HuH-7.5 (cell line): ENCODE results near the gene MACROD2.
"Not testable (repeated sequence)": the region's sequence is repeated elsewhere in the genome, so short reads cannot be mapped to it uniquely, and the experiment has no call there.

Experiments
- DNase-seq: peaks from one replicate; pipeline ENCODE4 v3.0.0; 2011; ENCODE audit warnings: low spot score

The MACROD2 gene

DNA sequence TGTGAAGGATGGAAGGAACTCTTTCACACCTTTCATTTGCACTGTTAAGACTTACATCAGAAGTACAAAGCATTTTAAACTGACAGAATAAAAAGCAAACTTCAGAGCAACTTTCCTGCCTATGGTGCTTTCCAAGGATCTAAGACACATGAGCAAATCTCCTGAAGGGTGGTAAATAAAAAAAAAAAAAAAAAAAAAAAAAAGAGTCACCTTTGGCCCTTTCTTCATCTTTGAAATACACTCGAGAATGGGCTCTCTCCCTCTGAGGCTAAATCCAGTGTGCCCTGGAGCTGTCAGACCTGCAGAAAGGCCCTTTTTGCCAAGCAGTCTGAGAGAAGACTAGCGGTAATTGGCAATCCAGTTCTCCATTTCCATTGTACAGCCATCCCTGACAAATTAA is 1455.9 kb downstream of the MACROD2 start:
- no peak for DNase-seq

DNA sequence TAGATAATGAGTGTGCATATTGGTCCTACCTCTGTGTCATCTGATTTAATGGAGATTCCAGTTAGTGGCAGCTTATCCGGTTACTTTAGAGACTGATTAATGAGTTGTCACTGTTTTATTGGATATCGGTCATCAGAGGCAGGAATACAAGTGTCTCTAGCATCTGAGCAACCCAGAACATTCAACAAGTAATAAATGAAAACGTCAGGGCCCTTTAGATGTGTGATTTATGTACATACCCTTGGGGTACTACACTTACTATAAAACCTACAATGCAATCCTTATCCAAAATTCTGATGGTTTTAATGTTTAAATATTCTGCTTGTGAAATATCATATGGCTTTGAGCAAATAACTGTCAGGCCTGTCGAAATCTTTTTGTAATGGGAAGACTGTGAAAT is 1460.0 kb downstream of the MACROD2 start:
- no peak for DNase-seq

DNA sequence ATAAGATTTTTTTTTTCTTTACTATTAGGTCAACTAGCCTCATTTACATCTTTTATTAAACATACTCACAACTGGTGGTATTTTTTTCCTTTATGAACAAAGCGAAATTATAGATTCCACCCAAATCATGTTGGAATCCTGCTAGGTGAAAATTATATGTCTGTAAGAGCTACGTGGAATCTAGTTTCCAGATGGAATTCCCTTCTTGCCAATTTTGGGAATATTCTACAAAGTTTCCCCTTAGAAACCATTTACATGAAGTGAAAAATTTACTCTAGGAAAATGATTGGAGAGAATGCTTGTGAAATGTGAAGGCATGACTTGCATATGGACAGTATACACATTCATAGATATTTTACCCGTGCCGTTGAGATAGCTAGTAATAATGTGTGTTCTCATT is 1466.6 kb downstream of the MACROD2 start:
- no peak for DNase-seq

DNA sequence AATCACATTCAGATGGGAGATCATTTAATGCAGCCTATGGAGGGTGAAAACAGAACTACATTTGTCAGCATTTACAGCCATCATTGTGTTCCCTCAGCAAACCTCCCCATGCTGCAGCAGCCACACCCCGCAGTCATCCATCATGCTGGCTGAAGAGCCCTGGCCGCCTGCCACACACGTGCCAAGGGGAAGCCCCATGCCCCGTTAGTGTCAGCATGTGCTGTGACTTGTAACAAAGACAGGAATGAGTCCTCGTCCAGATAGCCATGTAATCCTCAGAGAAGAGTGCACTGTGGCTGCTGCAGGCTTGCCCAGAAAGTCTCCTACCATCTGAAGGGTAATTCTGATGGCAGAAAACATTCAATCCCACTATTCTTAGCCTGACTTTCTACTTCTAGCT is 1480.2 kb downstream of the MACROD2 start:
- DNase-seq = no peak

DNA sequence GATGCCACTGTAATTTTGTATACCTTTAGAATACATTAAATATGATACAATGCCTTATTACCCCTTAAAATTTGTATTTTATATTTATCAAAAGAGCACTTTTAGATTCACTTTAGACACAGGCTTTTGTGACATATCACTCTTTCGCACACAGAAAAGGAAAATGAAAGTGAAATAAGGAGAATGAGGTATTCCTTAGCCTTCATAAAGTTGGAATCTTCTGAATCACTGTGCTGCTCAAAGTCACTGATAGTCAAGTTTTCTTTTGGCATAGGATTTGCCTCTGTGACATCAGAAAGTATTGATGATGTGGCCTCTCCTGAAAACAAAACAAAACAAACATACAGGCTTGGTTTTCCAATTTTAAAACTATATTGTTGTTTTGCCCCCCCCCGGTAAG is 1480.9 kb downstream of the MACROD2 start:
- no peak for DNase-seq

DNA sequence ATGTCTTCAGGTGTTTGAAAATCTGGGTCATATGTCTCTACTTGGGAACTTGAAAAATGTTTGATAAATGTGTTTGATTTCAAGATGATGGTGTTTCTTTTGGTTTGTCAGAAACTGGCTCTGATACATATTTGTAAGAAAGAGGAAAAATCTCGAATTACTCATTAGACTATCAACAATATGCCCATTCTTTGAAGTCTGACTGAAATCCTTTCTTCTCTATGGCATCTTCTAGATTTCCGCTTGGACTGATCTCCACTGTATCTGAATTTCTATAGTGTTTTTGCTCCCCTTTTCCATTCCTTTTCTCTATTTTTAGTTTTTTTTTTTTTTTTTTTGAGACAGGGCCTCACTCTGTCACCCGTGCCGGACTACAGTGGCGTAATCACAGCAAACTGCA is 1481.5 kb downstream of the MACROD2 start:
- DNase-seq = no peak

DNA sequence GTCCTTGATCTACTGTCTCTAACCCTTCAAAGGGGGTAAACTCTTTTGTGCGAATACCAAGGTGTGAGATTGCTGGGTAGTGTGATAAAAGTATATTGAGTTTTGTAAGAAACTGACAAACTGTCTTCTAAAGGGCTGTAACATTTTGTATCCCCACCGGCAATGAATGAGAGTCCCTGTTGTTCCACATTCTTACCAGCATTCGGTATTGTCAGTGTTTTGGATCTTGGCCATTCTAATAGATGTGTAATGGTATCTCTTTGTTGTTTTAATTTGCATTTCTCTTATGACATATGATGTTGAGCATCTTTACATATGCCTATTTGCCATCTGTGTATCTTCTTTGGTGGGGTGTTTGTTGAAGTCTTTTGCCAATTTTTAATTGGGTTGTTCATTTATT is 1487.2 kb downstream of the MACROD2 start:
- DNase-seq = no peak

DNA sequence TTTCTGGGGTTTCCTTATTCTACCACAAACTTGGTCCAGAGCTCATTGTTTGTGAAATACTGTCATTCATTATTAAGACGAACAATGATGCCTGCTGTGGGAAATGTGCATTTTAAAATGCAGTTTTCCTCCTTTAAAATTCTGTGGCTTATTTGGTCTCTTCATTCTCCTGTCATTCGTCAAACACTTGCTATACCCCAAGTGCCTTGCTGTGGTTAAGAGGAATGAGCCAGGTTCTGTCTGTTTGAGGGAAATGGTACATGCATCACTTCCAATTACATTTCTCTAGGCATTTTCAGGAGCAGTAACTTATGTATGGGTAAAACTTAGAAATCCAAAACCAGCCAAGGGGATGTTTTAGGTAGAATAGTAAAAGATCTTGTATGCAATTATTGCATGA is 1490.2 kb downstream of the MACROD2 start:
- no peak for DNase-seq

DNA sequence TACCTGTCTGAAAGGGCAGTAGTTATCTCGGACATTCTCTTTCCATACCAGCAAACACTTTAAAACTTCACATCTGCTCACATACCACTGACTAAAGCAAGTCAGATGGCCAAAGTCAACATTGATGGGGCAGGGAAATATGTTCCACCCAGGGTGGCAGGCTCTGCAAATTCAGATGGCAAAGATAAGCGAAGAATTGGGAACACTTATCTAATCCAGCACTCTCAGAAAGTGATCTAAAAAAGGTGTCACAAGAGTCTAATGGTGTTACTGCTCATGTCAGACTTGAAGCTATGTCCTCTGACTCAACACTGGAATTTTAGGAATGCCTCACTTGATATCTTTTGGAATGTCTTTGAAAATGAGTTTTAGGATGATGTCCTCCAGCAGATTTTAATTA is 1491.7 kb downstream of the MACROD2 start:
- DNase-seq = no peak

DNA sequence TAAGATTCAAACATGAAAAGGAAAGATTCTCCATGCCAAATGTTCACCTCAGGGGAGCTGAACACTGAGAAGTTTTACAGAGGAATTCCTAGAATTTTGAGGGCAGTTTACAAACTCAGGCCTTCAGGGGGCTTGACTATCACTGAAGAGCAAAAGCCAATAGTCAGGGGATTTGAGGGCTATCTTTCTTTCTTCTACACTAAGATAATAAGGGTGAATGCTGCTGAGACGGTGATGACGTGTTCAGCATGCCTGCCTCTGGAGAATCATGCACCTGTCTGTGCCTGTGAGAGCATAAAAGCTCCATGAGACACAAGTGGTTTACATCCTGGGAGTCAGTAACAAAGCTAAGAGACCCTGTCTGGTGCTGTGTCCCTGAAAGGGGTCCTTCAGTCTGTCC is 1492.4 kb downstream of the MACROD2 start:
- no peak for DNase-seq

DNA sequence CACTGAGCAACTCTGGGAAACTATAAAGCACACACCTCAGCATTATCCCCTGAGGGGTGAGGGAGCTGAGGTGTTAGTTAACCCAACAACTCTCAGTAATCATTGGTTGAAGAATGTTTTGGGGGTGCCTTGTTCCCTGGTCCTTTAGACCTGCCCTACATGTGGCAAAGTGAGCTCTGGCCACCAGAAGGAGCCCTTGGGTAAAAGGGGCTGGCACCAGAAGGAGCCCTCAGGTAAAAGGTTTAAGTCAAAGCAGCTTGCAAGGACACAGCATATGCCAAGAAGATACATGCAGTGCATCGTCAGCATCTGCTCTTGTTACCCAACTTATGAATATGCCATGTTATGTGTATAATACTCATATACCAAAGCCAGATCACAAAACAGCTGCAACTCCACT is 1496.3 kb downstream of the MACROD2 start:
- no peak for DNase-seq

DNA sequence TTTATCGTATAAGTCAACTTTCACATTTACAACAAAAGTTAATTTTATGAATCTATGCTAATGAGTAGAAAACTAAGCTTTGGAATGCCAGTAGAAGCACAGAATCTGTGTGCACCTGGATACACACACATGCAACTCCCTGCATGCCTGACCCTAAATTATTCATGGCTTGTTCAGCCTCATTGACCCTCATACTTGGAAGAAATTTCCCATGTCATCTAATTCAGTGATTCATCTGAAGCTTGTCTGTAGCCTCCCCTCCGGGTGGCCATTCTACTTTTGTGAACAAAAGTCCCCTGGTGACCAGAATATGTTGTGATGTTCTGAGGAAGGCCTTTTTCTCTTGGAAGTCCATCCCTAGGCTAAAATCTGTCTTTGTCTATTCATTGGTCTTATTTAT is 1499.5 kb downstream of the MACROD2 start:
- DNase-seq = no peak

DNA sequence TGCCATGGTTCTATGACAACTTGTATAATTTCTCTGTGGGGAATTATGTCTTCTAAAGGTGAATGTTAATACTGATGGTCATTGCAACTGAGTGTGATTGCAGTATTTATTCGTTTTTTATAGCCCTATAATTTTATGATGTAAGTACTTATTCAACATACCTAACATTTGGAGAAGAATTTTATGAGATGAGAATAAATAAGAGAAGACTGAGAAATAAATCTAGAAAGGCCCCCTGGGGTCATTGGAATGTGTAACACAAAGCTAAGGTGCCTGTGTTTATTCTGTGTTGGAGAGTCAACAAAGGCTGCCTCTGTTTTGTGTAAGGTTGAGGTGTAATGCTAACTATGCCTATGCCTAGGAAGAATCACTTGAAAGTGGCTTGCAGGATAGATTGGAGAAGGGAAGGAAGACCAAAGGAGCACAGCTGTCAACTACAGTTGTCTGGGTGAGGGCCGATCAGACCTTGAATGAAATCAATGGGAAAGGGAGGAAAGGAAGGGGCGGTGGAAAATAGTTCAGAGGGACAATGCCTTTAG is 1501.3 kb downstream of the MACROD2 start:
- no peak for DNase-seq

DNA sequence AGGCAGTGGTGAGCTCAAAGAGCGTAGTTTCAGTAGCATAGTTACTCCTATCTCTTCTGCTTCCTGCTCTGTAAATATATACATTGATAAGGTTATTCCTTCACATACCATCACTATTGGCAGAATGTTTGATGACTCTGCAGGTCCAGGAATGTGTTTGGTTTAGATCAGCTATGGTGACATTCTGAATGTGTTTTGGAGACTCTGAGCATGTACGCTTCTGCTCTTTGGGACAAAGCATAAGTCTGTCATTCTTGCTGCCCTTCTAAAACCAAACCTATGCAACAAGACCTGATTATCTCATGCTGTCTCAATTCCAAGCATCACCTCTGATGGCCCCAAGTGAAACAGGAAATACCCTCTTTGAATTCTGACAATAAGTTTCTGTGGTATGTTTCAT is 1503.6 kb downstream of the MACROD2 start:
- no peak for DNase-seq

DNA sequence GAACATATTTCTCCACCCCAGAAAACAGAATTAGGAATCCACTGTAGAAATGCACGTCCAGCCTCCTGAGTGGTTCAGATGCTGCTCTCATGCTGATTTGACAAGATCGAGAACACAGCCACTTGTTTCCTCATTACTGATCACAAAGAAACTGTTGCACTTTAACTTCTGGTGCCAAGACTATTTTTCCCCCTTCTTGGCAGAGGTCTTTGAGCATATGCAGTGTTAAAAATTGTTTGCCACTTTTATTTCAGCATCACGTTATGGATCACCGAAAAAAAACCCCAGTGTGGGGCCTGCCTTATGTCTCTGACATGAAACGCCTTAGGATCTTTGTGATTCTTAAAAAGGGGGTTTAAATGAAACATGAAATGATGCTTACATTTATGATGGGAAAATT is 1511.0 kb downstream of the MACROD2 start:
- DNase-seq = no peak

DNA sequence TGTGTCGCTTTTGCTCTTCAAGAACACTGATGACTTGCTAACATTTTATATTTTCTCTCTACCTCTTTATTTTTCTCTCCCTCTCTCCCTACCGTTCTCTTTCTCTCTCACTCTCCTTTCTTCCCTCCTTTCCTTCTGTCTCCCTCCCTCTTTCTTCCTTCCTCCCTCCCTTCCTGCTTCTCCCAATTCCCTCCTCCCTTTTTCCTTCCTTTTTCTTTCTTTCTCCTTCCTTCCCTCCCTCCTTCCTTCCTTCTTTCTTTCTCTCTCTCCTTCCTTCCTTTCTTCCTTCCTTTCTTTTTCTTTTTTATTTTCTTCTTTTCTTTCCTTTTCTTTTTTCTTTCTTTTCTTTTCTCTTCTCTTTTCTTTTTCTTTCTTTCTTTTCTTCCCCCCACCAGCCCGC is 1511.8 kb downstream of the MACROD2 start:
- no peak for DNase-seq

DNA sequence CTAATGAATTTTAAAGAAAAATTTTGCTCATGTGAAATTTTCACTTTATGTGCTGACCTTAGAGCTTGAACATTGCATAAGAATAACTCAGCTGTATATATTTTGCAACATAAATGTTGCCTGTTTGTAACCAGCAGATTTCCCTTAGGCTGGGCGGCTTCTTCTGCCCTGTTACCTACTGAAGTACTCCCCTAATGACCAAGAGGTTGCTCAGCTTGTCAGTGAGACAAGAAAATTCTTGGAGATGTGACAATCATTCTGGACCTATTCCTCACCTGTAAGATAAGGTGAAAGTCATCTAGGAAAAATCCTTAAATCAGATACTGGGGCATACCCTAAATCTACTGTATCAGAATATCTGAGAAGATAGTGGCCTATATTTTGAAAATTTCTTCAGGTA is 1516.2 kb downstream of the MACROD2 start:
- no peak for DNase-seq

DNA sequence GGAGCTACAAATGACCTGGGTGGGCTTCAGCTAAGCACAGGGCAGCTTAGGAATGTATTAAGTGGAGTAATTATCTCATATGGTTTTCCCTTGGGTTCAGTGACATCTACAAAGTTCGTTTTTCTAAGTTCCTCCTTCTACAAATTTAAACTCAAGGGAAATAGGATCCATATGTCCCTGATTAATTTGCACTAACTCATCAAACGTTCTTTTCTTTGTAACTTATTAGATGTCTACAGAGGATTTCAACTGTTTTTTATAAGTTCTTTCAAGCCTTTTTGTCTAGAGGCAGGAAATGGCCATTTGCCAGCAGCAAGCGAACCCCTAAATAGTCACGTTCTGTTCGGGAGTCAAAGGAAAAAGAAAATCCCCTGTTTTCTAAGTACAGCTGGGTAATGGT is 1517.6 kb downstream of the MACROD2 start:
- no peak for DNase-seq

DNA sequence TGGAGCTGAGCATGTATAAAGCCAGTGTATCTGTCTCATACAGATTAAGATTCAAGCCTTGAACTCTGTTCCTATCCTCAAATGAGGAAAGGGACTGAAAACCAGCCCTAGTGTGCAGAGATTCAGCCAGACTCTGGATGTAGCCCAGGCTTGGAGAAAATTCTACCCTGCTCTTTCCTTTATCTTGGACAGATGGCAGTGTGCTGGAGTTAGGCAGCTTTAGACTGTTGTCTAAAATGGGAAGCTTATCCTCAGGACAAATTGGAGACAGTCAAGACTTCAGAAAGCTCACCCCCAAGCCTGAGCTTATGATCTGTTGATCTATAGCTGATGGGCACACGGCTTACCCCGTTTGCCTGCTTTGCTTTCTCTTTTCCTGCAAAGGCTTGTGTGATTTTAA is 1520.4 kb downstream of the MACROD2 start:
- DNase-seq = no peak

DNA sequence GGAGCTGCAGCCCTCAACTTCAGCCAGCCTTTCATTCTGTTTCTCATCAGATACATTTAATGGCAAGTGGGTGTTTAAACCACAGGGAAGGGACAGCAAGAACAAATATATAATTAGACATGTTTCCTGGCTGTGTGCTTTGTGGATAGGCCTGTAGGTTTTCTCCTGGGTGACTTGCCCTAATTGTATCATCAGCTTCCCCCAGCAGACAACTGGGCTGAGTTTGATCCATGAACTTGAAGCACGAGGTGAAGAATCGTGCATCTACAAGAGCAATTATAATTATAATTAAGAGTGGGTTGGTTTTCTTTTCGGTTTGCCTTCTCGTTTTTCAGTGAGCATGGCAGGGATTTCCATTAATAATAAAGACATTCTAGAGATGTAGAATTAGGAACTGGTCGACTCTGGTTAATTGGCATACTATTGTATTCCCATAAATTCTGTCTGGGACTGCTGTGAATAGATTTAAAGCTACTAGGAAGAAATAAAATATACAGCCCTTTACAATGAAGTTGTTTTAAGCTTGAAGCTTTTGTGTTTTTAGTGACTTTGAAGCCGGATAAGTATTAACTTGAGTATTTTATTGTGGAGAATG is 1525.7 kb downstream of the MACROD2 start:
- DNase-seq = no peak

DNA sequence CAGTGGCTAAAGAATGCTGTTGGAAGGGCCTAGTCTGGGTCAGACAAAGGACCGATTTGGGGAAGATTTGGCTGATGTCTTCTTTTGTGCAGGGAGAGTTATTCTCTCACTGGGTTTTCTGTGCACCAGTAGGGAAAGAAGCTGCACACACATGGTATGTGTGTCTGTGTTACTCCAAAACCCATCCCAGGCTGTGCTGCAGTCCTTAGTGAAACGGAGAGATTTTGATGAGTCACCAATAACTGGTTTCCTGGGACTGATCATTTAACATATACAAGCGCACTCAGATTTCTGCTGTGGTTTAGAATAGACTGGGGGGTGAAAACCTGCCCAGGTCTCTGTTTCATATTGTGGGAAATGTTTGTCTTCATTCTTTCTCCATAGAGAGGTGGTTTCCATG is 1528.1 kb downstream of the MACROD2 start:
- no peak for DNase-seq

DNA sequence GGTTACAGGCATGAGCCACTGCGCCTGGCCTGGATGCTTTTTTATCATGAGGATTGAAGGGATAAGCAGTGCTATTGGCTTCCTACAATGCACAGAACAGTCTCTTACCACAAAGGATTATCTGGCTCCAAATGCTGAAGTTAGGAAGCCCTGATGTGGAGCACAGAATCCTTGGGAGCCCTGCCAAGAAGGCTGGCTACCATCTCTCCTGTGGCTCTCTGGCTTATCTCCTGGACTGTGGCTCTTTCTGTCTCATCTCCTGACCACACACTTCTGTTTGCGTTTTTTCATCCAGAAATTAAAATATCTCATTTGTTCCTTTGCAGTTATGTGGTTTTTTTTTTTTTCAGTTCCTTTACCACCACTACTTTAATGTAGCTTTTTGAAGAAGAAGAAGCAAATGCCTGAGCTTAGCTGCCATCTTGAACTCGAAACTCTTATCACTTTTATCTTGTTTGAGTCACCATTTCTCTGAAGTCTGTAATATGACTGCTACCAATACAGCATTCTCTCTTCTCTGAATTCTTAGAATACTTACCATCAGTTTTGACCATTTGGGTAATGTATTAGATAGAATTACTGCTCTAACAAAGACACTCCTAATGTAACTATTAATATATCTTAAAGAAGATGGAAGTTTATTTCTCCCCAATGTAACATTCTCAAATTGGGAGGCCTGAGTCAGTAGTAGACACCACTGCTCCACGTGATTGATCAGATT is 1533.2 kb downstream of the MACROD2 start:
- no peak for DNase-seq

DNA sequence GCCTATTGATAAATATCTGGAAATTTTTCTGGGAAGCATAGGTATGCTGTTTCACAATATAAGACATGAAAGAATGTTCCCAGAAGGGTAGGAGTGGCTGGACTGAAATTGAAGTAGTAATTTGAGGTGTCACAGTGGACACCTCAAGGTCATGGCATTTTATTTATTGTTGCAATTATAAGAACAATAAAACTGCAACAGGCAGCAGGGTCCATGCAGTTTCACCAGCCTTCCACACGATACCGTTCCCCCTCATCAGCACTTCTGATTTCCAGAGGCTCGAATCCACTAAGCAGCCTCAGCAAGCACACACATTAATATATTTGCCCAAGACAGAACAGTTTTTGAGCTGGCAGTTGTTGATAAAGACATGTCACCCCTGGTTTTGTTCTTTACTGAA is 1540.5 kb downstream of the MACROD2 start:
- DNase-seq = no peak

DNA sequence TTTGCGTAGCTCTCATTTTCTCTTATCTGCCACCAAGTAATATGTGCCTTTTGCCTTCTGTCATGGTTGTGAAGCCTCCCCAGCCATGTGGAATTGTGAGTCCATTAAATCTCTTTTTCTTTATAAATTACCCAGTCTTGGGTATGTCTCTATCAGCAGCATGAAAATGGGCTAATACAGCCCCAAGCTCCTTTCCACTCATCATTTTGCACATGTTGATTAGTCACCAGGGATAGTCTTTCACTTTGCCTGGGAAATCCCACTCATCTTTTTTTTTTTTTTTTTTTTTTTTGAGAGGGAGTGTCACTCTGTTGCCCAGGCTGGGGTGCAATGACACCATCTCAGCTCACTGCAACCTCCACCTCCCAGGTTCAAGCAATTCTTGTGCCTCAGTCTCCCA is 1541.9 kb downstream of the MACROD2 start:
- not testable (repeated sequence) for DNase-seq
